CD4-positive, alpha-beta T cell treated with Interferon alpha-2 for 1 hour (primary cell): ENCODE measurements around the gene ZMYM3.

Experiments used
- DNase-seq, 2 donors: peaks; one replicate each; pipeline ENCODE4 v3.0.0-alpha.2; 2020 to 2022

Gene ZMYM3

DNA sequence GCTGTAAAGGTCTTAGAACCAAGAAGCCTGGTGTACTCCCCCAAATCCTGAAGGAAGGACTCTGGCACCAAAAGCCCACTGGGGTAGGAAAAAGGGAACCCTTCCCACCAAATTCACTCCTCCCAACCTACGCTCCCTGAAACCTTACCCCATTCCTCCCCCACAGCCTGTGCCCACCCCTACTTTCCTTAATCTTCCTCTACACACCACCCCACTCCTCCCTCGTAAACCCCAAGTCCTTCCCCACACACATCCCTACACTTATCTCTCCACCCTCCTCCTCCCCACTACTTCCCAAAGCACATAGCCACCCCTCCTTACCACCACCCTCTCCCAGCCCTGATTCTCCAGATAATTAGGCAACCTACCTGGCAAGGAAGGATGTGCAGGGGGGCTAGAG lies 1.7 kb downstream of the ZMYM3 start:
- DNase-seq = no peak

DNA sequence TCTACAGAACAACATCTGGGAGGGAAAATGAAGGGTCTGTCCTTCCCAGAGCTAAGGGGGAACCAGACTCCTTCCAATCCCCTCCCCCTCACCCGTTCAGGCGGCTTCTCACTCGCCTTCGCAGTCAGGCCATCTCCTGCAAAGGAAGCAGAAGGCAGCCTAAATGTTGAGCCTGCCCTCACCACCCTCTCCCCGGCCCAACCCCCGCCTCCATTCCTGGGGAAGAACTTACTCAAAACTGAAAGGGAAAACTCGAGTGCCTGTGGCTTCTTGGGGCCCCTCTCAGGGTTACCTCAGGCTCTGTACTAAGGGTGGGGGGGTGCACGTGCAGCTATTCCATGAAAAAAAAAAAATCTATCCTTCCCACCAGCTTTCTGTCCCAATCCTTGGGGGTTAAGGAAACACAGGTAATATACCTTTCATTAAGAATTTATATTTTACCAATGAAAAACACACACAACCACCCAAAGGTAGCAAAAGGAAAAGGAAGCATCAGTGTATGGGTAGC lies 2.4 kb downstream of the ZMYM3 start:
- DNase-seq = no peak

DNA sequence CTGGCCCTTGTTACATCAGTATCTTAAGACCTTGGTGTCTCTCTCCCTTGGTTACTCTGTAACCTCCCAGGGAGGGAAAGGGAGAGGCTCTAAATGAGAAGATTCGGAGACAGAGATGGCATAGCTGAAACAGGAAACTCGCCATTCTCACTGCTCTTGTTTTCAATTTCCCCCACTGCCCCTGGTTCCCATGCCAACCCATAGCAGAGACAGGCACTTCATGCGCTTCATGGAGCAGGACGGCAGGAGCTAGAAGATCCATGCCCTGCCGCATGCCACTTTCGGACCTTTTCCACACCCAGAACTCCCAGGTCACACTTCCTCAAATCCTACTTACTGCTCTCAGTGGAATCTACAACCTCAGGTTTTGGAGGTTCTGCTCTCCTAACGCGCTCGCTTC lies 3.1 kb downstream of the ZMYM3 start:
- DNase-seq = no peak

DNA sequence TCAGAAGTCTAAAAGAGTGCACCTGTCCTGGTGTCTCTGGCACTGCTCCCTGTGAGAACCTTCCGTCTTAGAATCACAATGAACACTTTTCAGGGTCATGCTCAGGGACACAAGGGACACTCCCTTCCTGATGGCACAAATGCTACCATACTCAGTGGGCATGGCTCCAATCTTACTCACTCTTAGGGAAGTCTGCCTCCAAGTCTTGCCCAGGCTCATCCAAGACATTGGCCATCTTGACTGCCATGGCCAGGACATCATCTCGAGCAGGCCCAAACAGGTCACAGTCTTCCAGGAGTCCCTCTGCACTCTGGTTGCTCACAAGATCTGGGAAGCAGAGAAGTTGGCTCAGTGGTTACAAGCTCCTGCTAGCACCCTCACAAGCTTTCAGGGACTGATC lies 8.8 kb downstream of the ZMYM3 start:
- DNase-seq = no peak

DNA sequence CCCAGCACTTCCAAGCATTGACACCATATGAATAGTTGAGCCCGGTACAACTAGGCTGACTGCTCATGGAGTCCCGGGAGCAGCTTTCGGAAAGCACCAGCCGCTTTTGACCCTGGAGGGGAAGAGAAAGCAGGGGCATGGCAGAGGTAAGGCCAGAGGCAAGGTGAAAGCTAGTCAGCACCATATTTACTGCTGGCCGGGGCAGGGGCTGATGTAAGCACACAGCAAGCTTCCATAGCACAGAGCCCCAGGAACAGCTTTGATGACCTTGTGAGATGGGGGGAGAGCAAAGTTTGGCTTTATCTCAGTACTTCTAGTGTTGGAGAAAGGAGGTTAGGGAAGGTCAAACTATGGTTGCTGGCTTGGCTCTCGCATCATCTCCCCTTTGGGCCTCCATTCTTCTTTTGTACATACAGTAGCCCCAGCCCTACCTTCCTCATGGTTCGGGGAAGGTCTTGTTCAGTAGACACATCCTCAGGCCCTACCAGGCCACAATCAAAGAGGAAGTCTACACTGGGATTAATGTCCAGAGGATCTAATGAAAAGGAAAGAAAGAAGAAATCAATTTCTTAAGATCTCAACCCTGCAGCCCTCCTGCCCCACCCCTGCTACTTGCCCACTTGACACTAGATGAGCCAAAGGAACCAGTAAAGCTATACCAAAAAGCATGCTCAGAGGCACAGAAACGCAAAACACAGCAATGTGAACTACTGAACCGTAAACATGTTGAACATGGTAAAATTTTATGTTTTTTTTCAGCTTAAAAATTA lies 9.4 kb downstream of the ZMYM3 start:
- DNase-seq = no peak

DNA sequence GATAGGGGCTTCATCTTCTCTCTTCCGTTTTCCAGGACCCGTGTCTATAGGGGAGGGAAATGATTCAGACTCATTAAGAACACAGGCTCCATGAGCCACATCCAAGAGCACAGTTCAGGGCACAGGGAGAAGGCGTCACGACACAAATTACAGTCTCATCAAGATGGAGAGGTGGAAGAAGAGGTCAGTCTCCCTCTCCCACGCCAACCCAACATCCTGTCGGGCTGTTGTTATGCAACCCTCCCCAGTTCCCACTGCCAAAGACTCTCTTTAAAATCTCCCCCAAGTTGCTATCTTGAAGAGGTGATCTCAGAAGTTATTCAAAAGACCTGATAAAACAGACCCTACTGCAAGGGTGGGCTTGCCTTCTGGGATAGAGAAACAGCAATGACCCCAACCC lies 12.6 kb downstream of the ZMYM3 start:
- no peak for DNase-seq

DNA sequence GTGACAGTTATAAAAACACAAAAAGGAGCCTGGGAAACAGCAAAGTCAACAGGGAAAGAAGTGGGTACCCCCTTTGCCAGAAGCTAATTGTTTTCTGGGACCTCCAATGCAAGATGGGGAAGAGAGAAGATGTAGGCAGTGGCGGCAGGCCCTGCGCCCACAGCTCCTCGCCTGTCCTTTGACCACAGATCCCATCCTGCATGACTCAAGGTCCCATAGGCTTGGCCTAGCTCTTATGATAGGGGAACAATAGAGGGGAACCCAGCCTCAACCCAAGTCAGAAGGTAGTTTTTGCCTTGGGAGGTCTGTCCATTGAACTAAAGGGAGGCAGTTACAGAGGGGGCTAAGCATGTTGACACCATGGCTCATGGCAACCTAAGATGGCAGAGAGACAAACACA lies 14.2 kb downstream of the ZMYM3 start:
- DNase-seq = no peak

DNA sequence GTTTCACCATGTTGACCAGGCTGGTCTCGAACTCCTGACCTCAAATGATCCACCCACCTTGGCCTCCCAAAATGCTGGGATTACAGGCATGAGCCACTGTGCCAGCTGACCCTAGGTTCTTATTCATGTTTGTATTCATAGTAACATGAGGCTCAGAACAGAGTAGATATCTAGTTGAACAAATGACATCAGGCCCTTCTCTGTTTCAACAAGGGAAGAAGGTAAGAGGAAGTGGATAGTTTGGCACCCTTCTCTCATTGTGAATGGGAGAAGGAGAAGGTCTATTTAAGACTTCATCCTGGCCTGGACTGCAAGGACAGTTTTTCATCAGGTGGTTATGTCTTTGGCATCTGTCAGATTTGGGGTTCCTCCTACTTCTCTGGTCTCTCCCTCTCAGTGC lies 17.1 kb downstream of the ZMYM3 start:
- no peak for DNase-seq

DNA sequence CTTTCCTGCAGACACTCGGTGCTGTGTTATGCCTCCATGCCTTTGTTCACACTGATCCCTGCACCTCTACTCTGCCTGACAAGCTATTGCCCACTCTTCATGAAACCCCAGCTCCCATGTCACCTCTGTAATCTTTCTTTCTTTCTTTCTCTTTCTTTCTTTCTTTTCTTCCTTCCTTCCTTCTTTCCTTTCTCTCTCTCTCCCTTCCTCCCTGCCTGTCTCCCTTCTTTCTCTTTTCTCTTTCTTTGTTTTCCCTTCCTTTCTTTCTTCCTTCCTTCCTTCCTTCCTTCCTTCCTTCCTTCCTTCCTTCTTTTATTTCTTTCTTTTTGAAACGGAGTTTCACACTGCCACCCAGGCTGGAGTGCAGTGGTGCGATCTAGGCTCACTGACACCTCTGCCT lies 18.5 kb downstream of the ZMYM3 start:
- no peak for DNase-seq

DNA sequence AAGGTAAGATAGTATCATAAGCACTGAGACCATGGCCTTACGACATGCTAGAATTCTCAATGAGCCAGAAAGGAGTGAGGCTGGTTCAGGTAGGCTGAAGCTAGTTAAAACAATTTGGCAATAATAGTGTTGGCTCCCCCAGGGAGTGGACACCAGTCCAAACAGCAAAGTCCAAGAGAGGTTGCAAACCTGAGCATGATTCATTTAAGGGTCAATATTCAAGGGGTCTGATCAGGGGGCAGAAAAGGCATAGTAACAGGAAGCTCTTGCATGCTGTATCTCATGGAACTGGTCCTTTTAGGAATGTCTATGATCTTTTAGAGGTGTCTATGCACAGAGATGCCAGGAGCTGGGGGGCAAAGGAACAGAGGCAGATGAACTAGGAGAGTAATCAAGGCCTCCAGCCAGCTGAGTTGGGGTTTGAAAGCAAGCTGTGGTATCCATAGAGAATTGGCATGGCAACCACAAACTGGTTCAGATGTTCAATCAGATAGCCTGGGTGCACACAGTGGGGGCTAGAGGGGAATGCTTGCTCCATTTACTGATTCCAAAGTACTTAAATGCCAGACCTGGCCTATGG lies 25.8 kb downstream of the ZMYM3 start:
- no peak for DNase-seq

DNA sequence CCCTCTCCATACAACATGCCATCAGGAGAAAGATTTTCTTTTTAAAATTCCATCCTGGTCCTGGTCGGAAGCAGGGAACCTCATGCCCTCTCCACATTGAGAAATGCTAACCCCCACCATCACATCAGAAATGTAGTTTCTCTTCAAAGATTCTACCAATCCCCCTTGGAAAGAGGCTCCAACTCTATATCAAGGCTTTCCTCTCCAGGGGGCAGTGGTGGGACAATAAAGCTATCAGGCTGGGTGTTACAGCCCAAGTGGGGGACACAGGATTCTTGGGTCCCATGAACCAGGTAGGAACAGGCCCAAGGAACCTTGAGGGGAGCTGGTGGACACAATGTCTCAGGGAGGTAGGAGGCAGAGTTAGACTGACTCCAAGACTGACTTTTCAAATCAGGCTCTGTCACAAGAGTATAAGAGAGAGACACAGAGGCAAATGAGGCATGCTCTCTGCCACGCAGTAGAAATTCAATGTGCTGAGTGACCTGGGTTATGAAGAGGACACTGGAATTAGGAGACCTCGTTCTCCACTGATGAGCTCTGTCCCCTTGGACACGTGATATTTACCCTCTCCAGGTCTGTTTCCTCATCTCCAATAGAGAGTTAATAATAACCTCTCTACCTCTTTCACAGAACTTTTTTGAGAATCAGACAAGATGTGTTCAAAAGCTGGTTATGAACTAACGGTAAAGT lies 26.4 kb downstream of the ZMYM3 start:
- no peak for DNase-seq

DNA sequence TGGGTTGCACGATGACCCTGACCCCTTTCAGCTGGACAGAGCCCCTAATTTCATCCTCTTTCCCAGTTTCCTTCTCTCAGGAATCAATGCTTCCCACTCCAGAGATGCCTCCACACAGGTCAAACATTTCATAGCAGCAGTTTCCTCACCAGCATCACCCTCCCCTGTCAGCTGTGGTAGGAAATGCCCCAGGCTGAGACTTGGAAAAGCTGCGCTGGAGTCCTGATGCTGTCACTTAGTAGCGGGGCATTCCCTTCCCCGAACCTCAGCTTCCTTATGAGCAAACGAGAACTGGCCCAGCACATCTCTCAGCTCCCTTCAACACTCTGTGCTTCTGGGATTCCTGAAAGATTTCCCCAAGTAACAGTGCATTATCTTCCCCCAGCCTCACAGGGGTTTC lies 28.3 kb downstream of the ZMYM3 start:
- no peak for DNase-seq

DNA sequence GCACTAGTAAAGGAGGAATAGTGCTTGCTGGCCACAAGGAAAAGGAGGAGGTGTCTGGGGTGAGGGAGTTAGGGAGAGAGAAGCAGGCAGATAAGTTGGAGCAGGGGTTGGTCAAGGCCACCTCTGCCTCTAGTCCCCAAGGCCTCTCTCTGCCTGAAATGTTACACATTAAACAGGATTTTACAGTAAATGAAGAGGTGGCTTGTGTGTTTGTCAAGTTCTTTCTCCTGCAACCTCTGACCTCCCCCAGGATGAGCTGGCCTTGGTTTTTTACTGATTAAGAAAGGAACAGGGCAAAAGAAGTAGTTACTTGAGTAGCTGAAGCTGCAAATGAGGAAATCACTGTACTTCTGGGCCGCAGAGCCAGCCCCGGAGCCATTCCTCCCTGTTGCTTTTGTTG lies 28.9 kb downstream of the ZMYM3 start:
- no peak for DNase-seq

DNA sequence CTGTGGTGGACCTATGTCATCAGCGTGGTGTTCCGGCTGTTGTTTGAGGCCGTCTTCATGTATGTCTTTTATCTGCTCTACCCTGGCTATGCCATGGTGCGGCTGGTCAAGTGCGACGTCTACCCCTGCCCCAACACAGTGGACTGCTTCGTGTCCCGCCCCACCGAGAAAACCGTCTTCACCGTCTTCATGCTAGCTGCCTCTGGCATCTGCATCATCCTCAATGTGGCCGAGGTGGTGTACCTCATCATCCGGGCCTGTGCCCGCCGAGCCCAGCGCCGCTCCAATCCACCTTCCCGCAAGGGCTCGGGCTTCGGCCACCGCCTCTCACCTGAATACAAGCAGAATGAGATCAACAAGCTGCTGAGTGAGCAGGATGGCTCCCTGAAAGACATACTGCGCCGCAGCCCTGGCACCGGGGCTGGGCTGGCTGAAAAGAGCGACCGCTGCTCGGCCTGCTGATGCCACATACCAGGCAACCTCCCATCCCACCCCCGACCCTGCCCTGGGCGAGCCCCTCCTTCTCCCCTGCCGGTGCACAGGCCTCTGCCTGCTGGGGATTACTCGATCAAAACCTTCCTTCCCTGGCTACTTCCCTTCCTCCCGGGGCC lies 29.7 kb downstream of the ZMYM3 start:
- DNase-seq = no peak

DNA sequence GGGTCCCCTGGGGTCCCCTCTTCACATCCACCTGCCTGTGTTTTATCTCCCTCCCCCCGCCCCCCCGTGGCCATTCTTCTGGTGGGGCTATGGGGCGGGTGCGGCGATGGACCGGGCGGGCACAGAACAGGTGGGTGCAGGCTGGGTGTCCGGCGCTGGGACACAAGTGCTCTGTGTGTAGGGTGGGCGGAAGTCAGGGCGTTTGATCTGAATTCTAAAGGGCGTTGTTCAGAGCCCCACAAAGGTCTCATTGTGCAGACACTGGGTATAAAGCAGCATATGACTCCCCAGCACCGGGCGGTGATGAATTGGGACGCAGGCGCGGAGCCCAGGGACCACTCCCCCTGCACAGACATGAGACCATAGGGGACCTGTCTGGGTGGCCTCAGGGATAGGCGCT lies 31.0 kb downstream of the ZMYM3 start, which contains the start of gene GJB1:
Gene GJB1, plus strand, starts transcription at position 296 of the 400 bp plus-strand sequence. CDS start 484 bp downstream, outside the sequence.
- DNase-seq = no peak

DNA sequence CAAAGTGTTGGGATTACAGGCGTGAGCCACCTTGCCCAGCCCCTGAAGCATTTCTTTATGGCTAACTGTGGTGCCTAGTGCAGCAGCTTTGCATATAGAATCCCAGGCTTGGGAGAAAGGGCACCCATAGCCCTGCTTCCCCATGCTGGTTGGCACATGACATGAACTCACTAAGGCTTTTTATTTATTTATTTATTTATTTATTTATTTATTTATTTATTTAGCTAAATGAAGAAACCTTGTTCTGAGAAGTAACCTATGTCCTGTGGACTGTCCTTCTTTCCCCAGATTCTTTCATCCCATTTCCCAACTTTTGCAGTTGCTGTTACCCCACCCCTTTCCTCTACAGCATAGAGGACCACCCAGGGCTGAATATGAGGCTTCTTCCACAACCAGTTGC lies 32.8 kb downstream of the ZMYM3 start:
- no peak for DNase-seq

DNA sequence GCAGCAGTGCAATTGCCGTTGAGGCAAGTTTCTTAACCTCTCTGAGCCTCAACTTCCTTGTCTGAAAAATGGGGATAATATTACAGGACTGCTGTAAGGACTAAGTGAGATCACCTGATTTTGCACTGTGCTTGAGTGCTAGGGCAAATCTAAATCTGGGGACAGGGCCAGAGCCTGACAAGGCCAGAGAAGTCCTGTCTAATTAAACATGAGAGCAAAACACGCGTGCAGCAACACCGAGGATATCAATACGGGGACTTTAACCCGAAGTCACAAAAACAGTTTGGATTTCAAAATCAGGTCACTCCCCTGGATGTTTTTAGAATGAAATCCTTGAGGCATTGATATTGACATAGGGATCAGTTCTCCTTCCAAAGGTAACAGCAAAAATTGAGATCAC lies 36.6 kb downstream of the ZMYM3 start:
- no peak for DNase-seq

DNA sequence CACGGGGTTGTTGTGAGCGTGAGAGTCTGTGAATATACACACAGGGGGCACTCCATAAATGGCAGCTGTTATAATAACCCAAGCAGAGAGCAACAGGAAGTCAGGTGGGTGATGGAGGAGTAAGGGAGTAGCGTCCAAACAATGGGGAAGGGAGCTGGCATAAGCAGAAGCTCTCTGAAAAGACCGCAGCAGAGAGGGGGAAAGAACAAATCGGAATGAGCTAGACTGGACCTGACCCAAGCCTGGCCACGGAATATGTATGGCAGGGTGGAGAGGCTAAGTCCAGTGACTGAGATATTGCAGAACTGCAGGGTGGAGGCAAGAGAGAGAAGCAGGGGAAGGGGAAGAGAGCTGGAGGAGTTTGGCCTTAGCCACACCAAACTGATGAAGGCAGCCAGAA lies 37.5 kb downstream of the ZMYM3 start:
- no peak for DNase-seq

DNA sequence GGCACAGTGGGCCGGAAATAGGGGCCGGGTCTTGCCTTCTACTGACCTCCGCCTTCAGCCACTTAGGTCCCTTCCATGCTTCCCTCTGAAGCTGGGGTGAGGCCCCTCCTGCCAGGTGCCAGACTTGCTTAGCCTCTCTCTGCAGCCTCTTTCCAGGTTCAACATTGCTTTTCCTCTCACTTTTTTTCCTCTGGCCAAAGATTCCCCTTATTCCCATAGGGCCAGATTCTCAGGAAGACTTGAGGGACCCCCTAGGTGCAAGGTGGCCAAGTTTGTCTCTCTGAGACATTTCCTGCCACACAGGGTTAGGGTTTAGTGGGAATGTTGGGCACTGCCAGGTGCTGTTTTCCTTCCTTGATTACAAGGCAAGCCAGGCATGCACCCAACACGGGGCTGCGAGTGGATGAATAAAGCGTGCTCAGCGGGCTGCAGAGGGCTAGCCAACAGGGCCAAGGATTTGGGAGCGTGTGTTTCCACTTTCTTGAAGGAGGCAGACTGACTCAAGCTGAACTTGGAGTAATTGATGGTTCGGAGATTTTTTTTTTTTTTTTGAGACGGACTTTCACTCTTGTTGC lies 38.5 kb downstream of the ZMYM3 start:
- DNase-seq = no peak

DNA sequence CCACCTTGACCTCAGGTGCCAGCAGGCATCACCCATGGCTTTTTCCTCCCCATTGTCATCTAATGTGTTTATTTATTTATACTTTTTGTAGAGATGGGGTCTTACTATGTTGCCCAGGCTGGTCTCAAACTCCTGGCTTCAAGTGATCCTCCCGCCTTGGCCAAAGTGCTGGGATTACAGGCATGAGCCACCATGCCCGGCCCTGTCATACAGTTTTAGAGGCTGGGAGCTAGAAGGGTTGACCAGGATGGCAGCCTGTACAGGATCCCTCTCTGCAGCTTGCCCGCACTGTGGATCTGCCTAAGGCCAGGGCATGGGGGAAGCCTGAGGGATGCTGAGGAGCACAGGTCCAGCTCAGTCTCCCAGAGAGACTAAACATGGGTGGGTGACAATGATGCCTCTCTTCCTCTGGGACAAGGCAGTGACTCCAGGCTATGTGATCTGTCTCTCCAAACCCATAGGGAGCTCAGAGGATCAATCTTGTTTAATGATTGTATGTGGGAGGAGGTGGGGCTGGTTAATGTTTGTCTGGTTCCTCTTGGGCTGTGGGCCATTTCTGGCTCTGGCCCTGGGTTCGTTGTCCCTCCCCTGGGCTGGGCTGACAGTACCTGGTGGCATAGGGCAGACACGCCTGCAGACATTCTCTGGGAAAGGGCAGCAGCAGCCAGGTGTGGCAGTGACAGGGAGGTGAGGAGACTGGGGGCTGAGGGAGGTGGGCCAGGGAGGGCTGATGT lies 39.2 kb downstream of the ZMYM3 start:
- DNase-seq = no peak

DNA sequence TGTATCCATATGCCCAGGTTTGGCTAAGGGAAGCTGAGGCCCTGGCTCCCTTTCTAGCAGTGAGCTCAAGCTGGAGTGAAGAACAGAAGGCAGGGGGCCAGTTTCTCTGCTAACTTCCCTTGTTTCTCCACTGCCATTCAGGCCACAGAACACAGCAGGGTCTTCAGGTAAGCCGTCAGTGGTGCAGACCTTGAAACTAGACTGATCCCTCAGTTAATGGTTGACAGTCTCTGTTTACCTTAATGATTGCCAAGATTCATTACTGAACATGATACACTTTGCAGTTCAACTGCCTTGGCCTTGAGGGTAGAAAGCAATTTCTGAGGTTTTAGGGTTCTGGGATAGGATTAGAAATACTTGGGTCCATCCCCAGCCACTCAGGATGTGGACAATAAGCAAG lies 39.8 kb downstream of the ZMYM3 start:
- DNase-seq = no peak

DNA sequence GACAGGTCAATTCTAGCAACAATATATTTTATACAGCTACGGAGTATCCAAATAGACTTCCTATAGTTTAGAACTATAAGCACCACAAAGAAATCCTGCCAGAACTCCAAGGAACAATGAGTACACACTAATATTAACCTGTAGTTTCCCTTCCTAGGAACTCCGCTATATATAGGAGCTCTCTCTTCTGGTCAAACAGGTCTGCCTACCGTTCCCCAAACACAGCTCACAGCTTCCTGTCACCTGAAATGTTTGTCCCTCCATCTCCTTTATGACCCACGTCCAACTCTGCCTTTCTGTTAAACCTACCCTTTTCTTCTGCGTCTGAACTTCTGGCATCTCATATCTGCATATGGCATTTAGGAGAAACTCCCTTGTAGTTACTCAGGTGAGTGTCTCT lies 41.4 kb downstream of the ZMYM3 start:
- no peak for DNase-seq

DNA sequence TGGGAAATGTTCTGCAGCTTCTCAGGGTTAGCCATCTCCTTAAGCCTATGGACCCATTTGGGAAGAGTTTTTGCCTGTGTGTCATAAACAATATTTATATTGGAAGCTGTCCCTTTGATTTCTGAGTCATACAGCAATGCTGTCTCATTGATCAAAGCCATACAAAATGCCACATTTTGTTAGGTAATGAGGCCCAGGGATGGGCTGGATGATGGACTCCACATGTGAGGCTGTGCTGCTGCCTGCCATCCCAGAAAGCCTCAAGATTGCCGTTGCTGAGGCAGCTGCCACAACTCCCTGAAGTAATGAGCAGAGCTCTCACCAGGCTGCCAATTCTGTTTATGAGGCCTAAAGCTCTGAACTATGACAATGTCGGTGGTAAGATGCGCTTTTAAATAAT lies 43.1 kb downstream of the ZMYM3 start:
- no peak for DNase-seq
